Measurements from ENCODE around the gene MYCBP2.
A peak's percentile ranks its signal among the peaks of the same experiment; 100 is the strongest.
"Not testable (repeated sequence)": the region's sequence is repeated elsewhere in the genome, so short reads cannot be mapped to it uniquely, and the experiment has no call there.

Gene MYCBP2

DNA sequence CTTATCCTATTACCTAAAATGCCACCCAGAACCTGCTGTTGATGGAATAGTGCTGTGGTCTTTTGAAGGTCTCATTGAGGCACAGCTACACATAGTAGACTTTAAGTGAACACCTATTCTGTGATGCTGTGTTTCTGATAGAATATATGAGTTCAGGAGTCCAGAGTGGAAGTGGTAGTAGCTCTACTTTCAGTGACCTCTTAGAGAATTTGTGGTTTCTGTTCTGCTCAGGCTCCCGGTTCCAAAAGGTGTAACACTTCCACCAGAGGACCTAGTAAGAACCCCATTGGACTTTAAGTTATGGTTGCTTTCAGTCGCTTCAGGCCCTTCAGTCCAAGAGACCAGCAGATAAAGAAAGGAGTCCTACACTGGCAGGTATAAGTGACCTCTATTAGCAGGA lies 11.4 kb upstream of the MYCBP2 start:
- no peak for DNase-seq

DNA sequence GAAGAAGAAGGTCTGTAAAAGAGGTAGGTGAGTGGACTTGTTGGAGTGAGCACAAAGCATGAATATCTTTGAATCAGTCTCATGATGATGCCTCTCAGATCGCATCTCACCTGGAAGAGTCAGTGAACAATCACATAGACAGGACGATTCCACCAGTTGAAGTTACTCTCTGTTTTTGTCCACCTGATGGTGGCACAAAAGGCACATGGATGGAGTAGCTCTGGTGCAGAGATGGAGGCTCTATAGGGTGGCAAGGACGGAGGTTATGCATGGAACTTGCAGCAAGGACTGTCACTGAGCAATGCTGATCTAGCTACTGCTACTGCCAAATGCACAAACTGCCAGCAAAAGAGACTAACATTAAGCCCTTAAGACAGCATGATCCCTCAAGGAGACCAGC lies 10.3 kb upstream of the MYCBP2 start:
- DNase-seq, result no peak

DNA sequence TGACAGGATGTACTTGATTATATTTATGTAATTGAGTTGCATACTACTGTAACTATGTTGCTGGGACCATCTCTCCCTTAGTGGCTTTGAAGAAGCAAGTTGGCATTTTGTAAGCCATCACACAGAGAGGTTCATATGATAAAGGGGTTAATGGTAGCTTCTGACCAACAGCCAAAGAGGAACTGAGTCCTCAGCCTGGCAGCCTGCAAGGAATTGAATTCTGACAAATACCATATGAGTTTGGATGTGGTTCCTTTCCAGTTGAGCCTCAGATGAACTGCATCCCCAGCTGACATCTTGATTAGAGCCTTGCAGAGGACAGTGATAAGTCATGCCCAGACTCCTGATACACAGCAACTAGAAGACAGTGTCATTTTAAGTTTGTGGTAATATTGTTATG lies 8.6 kb upstream of the MYCBP2 start:
- no peak for DNase-seq

DNA sequence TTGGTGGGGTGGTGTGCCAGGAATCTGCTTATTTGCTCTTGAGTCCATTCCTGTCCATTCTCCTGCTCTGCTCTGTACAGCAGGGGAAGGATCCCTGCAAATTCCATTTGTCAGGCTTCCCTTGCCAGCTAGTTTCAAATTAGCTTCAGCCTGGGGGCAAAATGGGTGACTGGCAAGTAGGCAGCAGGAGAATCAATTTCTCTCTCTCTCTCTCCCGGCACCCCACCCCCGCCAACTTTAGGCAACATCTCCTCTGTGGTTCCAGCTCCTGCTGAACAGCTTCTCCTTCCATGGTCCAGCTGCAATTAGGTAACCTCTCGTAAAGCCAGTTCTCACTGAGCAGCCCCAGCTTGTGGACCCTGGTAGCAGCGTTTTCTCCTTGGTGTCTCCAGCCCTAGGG lies 6.7 kb upstream of the MYCBP2 start:
- no peak for DNase-seq

DNA sequence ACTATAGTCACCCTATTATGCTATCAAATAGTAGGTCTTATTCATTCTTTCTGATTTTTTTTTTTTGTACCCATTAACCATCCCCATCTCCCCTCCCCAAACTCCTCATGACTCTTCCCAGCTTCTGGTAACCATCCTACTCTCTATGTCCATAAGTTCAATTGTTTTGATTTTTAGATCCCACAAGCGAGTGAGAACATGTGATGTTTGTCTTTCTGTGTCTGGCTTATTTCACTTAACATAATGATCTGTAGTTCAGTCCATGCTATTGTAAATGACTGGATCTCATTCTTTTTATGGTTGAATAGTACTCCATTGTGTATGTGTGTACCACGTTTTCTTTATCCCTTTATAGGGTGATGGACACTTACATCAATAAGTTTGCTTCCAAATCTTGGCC lies 4.5 kb upstream of the MYCBP2 start:
- no peak for DNase-seq

DNA sequence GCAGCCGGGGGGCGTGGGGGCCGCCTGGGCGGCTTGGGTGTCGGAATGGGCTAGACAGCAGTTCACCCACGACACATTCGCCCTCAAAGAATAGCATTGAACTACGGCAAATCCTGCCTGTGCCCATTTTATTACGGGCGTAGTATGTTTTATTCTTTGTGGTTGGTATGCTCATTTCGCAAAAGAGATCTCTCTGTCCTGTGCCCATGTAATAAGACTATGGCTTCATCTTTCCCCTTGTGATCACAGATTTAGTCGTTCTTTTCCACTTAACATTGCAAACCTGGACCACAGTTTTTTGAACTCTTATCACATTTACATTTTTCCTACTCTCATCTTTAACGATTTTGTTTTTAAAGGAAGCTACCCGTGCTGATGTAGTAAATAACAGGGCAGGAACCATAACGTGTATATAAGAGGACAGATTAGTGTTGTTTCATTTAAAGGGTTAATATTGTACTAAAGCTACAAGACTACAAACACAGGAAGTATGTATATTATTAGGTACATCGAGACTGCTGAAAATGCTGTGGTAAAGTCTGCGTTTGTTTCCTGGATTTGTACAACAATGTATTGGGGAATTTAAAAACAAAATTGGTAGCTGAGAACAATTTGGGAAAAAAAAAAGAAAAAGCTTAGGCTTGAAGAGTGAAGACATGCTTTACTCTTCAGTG lies 3.2 kb upstream of the MYCBP2 start:
- no peak for DNase-seq

DNA sequence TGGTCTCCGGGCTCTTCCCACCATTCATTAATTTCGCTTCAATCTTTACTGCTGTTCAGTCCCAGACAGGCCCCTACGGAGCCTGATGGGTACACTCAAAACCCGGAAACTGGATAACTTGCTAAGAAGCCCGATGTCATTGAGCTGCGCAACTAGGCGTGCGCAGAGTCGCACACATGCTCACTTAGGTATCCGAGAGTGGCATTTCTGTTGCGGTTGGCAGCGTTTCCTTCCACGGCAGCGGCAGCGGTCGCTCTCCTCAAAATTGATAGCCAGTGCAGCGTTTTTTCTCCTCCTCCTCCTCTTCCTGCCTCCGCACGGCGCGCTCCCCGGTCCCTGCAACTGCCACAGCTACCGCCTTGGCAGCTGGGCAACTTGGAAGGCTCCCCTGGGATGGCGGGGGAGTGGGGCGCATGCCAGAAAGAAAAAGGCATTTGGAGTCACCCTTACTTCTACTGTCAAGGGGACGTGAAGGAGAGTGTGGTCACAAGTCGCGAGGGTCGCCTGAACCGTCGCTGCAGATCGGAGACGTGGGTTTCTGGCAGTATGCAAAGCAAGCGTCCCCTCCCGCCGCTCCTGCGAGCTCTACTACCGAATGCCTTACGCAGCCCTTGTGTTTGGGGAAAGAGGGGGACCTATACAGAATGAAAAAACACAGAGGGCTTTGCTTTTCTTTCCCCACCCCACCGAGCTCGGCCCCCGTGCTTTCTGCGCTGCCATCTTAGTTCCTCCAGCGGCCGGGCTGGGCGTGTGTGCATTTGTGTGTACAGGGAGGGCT lies 2.4 kb upstream of the MYCBP2 start:
- DNase-seq, result peak; percentile 94

DNA sequence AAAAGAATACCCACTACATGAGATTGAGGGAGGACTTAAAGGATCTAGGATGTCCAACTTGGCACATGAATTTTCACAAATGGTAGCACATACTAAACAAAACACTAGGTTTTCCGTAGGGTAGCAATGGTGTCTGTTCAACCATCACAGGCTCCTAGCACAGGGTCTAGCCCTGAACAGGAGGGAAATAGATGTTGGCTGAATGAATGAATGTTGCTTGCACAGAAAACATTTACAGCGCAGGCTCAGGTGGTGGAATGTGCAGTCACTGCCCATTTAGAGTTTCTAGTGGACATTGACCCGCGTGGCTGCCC lies 1.9 kb upstream of the MYCBP2 start:
- DNase-seq, result no peak

DNA sequence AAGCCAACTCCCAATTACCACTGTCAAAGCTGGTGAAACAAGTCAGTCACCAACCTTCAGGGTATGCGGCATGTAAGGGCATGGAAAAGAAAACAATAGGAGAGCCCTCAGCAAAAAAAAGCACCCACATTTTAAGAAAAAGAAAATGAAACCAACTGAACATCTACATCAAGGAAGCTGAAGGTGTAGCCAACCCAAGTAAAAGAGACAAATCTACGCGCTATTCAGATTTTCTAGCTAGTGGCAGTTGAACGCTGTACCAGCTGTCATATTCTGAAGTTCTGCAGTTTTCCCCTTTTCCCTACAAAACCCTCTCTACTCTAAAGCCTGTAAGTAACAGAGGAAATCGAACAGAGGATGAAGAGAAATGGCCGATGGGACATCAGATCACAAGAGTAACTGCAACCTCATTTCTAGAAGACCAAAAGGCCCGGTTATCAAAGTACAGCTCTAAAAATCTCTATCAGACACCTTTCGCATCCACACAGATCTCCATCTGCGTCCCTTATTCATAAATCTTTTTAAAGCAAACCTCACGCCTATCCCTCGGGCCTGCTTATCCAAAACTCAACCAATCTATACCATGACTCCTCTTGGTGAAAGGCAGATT lies 1.4 kb downstream of the MYCBP2 start:
- DNase-seq, result no peak

DNA sequence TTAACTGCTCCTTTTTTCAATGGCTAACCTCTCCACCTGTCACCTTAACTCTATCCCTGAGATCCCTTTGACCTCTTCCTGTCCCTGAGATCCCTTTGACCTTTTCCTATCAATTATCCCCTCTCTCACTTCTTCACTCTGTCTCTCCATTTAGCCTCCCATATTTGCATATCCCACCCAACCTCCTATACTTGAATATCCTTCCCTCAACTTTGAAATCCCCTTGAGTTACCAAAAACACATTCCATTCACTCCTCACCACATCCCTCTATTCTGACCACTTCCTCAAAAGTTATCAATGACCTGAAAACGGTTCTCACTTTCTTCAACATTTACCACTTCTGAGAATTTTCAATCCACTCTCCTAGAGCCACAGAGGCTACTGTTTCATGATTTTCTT lies 3.0 kb downstream of the MYCBP2 start:
- DNase-seq, result no peak

DNA sequence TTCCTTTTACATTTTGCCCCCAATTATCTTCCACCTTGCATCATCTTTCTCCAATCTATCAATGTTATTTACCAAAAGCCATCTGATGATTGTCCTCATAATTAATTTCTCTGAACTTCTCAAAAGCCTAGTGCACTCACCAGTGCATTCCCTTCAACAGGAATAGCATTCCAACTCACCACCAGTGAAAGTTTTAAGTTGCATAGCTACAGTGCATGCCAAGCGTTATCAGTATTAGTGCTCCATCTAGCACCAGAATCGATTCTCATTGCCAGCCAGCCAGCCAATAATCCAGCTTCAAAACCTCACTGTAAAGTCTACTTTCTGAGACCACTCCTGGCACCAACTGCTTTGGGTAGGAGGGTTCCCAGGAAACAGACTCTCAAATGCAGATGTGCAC lies 7.4 kb downstream of the MYCBP2 start:
- DNase-seq, result no peak

DNA sequence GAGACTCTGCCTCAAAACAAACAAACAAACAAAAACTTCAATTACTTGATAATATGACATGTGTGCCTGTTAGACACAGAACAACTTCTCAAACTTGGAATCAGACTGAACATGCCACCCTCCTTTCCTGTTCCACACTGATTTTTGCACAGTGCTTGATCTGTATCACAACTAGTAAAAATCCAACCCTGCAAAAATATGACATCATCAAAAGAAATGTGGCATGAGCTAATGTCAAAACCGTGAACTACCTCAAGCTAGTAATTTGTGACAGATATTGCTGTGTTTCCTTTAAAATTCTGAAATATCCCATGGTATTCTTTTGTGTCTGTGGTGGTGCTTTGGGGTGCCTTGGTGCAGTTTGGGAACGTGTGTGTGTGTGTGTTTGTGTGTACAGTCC lies 8.2 kb downstream of the MYCBP2 start:
- no peak for DNase-seq

DNA sequence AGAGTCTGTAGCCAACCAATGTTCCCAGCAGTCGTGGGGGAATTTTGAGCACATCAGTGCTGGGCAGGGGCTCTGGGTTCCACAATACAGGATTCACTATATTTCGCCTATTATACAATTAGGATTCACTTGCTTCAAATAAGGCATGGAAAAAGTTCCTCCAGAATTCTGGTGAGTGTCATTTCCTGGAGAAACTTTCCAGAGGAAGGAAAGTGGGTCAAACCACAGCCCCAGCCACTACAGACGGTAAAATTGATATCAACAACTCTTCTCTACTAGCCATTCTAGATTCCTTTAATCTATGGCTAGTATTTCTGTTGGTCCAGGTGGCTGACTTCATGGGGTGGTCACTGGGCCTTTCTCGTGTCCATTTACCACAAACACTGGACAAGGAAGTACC lies 10.5 kb downstream of the MYCBP2 start:
- no peak for DNase-seq

DNA sequence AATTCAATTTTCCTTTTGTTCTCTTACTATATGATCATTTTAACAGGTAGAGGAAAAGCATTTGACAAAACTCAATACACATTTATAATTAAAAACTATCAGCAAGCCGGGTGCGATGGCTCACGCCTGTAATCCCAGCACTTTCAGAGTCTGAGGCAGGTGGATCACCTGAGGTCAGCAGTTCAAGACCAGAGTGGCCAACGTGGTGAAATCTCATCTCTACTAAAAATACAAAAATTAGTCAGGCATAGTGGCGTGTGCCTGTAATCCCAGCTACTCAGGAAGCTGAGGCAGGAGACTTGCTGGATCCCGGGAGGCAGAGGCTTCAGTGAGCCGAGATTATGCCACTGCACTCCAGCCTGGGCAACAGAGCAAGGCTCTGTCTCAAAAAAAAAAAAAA lies 11.4 kb downstream of the MYCBP2 start:
- DNase-seq, result not testable (repeated sequence)

DNA sequence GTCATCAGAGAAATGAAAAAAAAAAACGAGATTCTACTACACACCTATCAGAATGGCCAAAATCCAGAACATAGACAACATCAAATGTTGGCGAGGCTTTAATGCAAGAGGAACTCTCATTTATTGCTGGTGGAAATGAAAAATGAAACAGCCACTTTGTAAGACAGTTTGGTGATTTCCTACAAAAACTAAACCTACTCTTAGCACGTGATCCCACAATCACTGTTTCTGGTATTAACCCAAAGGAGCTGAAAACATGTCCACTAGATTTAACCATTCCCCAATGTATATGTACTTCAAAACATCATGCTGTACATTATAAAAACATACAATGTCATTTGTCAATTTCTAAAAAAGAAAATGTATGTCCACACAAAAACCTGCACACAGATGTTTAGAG lies 13.0 kb downstream of the MYCBP2 start:
- no peak for DNase-seq

DNA sequence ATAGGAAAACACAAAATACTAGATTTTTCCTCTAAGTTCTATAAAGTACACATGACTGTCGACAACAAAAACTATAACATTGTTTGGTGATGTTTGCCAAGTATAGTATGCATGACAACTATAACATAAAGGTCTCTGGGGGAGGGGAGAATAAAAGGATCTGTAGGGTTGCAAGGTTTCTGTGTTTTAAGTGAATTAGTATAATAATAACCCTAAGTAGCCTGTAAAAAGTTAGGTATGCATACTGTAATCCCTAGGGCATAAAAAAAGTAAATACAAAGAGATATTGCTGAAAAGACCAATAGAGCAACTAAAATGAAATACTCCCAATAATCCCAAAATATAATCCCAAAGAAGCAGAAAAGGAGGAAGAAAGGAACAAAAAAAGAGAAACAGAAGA lies 14.6 kb downstream of the MYCBP2 start:
- no peak for DNase-seq

DNA sequence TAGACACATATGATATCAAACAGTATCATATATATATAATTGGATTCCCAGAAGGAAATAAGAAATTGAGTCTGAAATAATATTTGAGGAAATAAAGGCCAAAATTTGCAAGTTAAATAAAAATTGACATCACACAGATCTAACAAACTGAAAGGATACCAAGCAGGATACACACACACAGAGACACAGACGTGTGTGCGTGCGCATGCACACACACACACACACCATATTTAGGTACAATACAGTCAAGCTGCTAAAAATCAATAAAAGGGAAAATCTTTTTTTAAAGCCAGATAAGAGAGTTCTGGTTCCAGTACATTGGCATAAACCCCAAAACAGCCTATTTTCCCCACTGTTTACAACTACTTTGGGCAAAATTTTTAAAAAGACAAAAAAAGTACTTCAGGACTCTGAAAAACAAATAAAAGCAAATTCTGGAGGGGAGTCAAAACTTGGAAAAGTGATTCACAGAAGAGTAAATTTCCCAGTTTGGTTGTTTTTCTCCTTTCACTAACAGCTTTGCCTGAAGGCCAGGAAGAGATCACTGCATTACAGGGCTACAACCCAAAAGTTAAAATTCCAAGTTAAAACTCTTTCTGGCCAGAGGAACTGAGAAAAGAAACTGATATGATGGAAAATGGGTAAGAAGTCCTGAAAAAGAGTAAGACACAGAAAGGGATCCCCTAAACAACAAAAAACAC lies 16.2 kb downstream of the MYCBP2 start:
- no peak for DNase-seq

DNA sequence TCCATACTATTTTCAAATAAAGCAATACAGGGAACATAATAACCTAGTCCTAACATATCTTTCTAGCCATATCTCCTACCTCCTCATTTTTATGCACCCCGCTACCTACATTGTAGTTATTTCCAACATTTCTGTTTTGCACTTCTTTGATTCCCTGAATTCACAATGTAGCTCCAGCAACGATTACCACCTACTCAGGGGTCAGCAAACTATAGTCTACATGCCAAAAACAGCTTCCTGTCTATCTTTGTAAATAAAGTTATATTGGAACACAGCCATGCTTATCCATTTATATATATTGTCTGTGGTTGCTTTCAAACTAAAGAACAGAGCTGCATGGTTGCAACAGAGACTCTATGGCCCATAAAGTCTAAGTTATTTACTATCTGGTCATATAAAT lies 16.7 kb downstream of the MYCBP2 start:
- DNase-seq, result no peak

DNA sequence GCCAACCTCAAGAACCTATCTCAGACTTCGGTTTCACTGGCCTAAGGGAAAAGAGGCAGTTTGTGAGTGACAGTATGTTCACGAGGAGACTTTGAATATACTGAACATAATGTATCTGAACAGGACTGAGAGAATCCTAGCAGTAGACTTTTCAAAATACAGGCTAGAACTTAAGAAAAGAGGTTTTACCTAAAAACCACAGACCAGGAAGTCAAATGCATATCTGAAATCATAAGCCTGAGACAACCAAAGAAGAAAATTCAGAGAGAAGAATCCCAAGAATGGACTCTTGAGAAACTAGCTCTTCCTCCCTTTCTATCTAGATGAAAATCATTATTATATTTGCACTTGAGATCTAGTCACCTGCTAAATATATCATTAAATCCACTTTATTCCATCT lies 17.6 kb downstream of the MYCBP2 start:
- no peak for DNase-seq

DNA sequence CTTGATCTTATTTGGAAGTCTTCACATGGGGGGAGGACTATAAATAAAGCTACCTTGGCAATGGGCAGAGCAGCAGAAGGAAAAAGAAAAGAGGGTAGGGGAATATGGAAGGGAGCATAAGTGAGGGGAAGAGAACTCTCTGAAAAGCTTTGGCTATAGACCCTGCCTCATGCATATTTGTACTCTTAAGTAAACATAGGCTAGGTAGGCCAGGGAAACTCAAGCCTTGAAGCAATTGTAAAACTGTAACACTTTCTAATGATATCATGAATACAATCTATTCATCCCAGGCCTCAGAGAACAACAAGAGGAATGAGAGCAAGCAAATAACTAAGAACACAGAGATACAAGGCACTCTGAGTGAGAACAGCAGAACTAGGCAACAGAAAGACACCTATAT lies 20.4 kb downstream of the MYCBP2 start:
- DNase-seq, result no peak

DNA sequence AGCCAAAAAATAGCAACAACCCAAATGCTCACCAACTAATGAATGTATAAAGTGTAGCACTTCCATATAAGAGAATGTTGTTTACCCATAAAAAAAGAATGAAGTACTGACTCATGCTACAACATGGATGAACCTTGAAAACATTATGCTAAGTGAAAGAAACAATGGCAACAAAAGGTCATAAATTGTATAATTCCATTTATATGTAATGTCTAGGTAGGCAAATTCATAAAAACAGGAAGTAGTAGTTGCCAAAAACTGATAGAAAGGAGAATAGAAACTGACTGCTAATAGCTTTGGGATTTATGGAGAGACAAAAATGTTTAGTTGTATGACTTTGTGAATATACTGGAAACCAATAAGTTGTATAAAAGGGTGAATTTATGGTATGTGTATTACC lies 21.6 kb downstream of the MYCBP2 start:
- DNase-seq, result no peak

DNA sequence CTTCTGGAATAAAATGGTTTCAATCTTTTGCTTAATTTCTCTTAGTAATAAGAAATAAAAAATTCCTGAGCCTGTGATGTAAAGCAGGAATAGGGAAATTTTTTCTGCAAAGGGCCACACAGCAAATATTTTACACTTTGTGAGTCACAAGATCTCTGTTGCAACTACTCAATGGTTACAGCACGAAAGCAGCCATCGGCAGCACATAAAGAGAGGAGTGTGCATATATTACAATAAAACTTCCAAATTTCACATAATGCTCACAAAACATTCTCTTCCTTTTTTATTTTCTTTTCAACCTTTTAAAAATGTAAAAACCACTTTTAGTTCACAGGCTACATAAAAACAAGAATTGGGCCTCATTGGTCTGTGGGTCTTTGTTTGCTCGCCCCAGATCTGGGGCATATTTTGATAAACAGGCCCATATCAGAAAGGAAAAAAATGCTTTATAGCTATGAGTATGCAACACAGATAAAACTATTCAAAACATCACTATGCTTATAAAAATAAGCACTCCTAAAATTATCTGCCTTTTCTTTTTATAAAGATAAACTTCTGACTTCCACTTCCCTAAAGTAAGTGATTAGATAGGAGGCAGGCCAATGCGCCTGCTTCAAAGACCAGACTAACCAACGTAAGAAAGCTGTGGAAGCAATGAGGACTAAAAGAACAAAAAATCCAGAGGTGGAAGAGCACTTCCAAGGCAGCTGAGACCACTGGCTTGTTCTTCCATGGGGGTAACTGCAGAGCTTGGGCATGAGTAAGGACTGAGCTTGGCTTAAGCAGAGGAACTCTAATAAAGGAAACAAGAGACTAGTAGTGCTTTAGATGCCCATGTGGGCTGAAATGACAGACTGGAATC lies 26.5 kb downstream of the MYCBP2 start:
- DNase-seq, result no peak

DNA sequence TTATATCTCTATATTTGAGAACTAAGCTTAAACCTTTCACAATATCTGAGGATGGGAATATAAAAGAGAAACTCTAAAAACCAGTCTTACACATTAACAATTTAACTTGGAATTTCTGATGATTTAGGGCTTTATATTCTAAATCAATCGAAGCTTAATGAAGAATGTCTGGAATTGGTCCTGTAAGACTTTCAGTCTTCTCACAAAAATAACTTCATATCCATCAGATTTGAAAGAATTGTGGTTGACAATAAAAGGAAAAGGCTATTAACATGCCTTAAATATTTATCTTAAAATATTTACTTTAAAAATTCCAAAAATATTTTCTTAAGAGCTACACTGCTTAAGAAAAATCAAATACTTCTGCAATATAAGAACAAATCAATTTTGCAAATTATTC lies 27.3 kb downstream of the MYCBP2 start:
- DNase-seq, result no peak
